GM19240 (cell line): ENCODE results near the gene KIZ.

ENCODE experiments used
- DNase-seq: peaks from one replicate; pipeline ENCODE4 v3.0.0; 2011; ENCODE audit warnings: low spot score; ENCODE audit not compliant: insufficient read length

Gene KIZ

DNA sequence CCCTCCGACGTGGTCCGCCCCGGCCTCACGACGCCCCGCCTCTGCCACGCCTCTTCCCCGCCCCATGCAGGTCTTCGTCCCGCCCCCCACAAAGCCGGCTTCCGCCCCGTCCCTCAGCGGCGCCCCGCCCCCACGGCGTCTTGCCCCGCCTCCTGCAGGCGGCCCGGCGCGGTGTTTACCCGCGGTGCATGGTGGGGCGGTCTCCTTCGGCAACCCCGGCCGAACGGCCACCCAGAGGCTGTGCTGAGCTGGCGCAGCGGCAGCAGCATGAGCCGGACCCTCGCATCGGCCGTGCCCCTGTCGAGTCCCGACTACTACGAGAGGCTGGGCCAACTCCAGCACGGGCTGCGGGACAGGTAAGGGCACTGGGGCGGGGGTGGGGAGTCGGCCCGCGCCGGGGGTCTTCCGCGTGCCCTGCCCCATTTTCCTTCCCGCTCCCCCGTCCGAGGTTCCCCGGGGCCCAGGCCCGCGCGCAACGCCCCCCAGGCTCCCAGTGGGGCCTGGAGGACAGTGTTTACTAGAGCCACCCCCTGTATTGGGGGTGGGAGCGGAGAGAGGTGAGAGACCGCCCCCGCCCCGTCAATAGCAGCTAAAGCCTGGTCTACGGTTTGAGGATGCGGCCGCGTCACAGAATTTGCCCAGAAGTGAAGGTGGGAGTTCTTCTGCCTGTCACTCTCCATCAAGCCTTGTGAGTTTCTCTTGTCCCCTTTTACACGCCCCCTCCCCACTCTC, at the start of gene KIZ:
KIZ (plus strand) TSS at position 234 of the 732 bp plus-strand sequence; CDS start at position 268, 34 bp downstream.
- DNase-seq, result peak; percentile 78

DNA sequence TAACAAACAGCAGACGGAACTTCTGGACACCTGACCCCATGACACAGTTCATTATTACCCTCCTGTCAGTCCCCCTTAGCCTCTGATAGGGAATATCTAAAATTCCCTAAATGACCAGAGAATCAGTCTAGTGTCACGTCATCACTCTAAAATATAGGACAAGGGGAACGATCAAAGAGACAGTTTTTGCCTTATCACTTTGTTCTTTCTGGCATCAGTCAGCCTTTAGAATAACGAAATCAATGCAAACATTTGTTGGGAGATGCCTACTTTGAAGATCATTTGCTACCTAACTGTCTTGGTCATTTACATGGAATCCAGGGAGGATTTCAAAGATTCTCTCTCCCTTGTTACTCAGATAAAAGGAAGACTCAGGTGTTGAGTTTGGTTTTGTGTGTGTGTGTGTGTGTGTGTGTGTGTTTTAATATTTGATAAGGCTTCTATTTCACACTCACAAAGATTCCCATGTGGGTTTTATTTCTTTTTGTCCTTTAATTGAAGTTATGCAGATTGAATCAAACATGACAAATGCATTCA, 48.0 kb upstream of the KIZ start:
- no peak for DNase-seq

DNA sequence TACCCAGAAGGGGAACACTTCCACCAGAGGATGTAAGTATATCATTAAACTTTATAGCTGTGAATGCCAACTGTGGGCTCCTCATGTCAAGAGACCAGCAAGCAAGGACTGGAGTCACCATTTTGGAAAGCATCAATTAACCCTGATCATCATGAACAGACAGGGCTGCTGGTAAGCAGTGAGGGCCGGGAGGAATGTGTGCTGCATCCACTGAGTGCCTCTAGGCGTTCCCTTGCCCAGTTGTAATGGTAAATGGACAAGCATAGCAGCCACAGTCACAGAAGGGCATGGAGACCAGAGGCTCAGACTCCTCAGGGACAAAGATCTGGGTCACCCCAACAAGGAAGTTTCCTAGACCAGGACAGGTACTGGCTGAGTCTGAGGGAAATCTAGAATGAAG, 43.3 kb upstream of the KIZ start:
- DNase-seq, result no peak

GRCh38 chr20:21083825-21084325, 42.0 kb upstream of the KIZ start:
- DNase-seq, result no peak

- DNase-seq, result no peak
Observed at GRCh38 chr20:21087862-21088540, 37.9 kb upstream of the KIZ start.

DNA sequence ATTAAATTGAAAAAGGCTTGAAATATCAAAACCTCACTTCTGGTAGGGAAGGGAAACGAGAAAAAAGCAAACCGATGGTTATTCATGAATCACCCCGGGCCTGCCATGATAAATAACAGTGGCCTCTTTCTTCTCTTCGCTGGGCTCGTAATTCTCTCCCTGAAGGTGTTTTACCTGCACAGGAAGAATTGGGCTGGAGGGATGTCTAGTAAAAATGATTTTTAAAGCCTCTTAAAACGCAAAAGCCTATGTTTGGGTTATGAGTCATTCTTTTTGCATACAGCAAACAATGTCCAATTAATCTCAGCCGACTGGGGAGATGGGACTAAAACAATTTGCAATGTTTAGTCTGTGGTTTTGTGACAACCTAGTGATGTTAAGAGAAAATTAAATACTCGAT, 36.5 kb upstream of the KIZ start:
- no peak for DNase-seq

DNA sequence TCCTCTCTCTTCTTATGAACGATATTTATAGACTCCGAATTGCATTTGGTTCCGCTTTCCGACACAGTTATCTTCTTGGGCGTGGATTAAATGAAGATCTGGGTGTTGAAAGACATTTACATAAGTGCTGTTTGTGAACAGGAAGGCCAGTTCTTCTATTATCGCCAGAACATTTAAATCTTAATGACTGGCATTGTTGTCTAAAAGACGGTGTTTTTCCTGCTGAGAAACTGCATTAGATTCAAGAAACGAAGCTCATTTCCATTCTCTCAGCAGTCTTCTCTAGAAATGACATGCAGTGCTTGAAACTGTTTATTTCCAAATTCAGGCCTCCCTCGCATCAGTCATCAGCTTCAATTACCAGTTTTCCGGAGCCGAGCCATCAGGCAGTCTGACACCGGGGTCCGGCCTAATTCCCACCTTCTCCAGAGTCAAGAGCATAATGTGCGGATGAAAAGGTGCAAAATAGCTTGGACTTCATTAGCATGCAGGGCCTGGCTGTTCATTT, 35.7 kb upstream of the KIZ start:
- no peak for DNase-seq

GRCh38 chr20:21090721-21091120, 35.2 kb upstream of the KIZ start:
- DNase-seq, result no peak

- DNase-seq, result no peak
Observed at GRCh38 chr20:21092806-21093205, 33.1 kb upstream of the KIZ start.

GRCh38 chr20:21096321-21097043, 29.4 kb upstream of the KIZ start:
- DNase-seq, result no peak

- DNase-seq, result no peak
Observed at GRCh38 chr20:21099751-21100577, 25.9 kb upstream of the KIZ start.

GRCh38 chr20:21100578-21101452, 25.1 kb upstream of the KIZ start:
- no peak for DNase-seq

DNA sequence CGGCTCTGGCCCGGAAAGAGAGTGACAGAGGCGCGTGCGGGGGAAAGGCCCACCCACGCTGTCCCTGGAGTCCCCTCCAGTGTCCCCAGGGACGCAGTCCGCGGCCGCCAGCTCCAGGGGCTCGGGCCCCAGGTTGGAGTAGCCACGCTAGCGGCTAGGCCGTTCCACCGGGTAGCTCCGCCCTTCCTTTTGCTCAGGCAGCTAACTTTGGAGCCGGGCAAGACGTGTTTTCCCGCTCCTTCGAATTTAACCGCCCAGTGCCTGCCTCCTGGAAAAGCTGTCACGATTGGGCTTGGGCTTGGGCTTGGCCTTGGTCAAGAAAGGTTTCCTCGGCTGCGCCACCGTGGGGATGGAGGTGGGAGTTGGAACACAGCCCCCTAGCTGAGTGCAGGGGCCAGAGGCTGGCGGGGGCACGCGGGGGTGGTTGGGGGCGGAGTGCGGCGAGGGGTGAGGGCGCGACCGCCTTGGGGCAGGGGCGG, 24.4 kb upstream of the KIZ start:
- DNase-seq, result no peak

DNA sequence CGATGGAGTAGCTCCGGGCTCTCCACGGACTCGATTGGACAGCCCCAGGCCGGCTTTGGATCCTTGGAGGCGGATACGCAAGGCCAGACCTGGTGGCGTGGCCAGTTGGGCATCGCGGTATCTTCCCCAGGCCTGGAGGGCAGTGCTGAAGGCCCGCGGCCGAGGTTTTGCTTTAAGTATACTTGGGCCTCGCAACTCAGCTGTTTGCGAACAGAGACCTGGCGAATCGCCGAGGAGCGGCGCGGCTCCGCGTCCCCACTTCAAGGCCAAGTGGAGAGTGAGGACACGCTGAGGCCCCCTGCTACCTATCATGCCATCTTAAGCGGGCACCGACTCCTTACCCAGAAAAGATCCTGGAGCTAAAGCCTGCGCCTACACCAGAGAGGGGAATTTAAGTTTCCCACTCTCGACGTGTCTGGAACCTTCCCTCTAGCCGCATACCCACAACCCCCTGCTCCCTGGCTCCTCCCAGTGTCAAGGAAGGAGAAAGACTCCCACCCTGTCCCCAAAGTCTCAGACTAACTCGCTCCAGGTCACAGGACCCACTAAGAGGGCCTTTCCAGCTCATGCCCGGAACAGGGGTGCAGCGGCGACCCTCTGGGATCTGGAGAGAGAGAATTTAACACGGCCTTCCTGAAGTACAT, 23.8 kb upstream of the KIZ start:
- DNase-seq, result no peak

- DNase-seq, result no peak
Observed at GRCh38 chr20:21102603-21103311, 23.1 kb upstream of the KIZ start.

DNA sequence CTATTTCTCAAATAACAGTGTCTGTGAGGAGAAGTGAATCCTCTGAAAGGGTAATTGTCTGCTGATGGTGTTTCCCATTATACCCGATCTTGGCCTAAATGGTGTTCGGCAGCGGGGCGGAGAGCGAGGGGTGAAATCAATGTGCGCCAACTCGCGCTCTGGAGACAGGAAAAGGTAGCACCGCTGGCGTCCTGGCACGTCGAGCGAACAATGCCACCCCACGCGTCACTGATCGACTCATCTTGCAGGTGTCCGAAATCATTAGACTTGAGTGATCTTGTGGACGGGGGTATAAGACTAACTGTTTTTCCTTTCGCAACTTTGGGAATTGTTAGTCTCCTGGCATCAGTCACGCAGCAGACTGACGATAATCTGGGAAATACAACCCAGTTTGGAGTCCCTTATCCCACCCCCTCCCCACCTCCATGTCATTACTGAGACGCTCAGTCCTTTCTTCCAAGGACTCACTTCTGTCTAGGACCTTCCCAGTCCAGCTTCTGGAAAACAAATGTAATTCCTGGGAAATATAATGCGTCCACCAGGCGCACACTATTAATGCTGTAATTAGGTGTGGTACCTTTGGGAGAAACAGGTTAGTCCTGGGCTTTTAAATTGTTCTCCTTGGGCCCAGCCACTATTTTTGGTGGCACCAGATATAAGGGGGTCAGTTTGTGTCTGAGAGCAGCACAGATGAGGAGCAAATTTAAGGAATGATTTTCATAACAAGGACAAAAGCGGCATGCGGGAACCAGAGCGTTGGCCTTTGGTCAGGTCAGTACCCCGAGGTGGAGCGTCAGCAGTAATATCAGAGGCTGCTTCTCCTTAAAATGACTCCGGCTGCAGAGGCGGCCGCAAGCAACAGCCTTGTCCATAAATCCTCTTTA, 22.1 kb upstream of the KIZ start:
- DNase-seq, result no peak

- no peak for DNase-seq
Observed at GRCh38 chr20:21104466-21104761, 21.5 kb upstream of the KIZ start.

- no peak for DNase-seq
Observed at GRCh38 chr20:21104921-21105320, 21.0 kb upstream of the KIZ start.
